Spleen (tissue), 11 donors: ENCODE measurements around the gene ZGRF1. TPM values are rescaled to one million over a fixed set of nuclear protein-coding genes. Genes with fewer than 3 reads are reported as not detected.

Source experiments
- DNase-seq: peaks from one replicate; pipeline ENCODE4 v3.0.0-alpha.2; 2020
- H3K27ac ChIP-seq, 8 donors: fragments of 200-600 bp; sonication (generic) in 7 of 8; 1 replicate in 4 of 8; 2 replicates in 4 of 8; pipeline versions ENCODE4 v1.5.0 to v1.8.0; 2016 to 2021; ENCODE audit warnings: inconsistent platforms in 4 of 8, mild to moderate bottlenecking in 4 of 8, moderate library complexity in 1 of 8
- H3K27me3 ChIP-seq, 7 donors: fragments of 200-600 bp; sonication (generic) in 6 of 7; replicated peaks in 1 of 7; 1 replicate in 4 of 7; 2 replicates in 3 of 7; pipeline versions ENCODE4 v1.5.0 to v1.8.0; 2016 to 2021; ENCODE audit warnings: inconsistent platforms in 3 of 7, mild to moderate bottlenecking in 1 of 7
- H3K36me3 ChIP-seq, 6 donors: fragments of 200-600 bp; sonication (generic) in 5 of 6; 1 replicate in 4 of 6; 2 replicates in 2 of 6; pipeline versions ENCODE4 v1.5.0 to v1.8.0; 2016 to 2021; ENCODE audit warnings: inconsistent platforms in 2 of 6
- H3K4me1 ChIP-seq, 6 donors: fragments of 200-600 bp; sonication (generic) in 5 of 6; 1 replicate in 3 of 6; 2 replicates in 3 of 6; pipeline versions ENCODE4 v1.5.0 to v1.8.0; 2016 to 2021; ENCODE audit warnings: inconsistent platforms in 3 of 6
- H3K4me3 ChIP-seq, 8 donors: fragments of 200-600 bp; sonication (generic) in 7 of 8; 1 replicate in 4 of 8; 2 replicates in 4 of 8; pipeline versions ENCODE4 v1.5.0 to v1.8.0; 2016 to 2021; ENCODE audit warnings: inconsistent platforms in 4 of 8, mild to moderate bottlenecking in 4 of 8, moderate library complexity in 2 of 8
- H3K9me3 ChIP-seq, 8 donors: fragments of 200-600 bp; sonication (generic) in 7 of 8; 1 replicate in 4 of 8; 2 replicates in 4 of 8; pipeline versions ENCODE4 v1.5.0 to v1.8.0; 2016 to 2021; ENCODE audit warnings: inconsistent platforms in 4 of 8
- POLR2A ChIP-seq, 3 donors: fragments of 450-650 bp; IDR thresholded peaks; one replicate each; pipeline ENCODE4 v1.5.1; 2017; ENCODE audit warnings: antibody characterized with exemption in 3 of 3, mild to moderate bottlenecking in 1 of 3
- POLR2AphosphoS5 ChIP-seq, 3 donors: sonication (generic); formaldehyde crosslinking; IDR thresholded peaks; one replicate each; pipeline ENCODE4 v1.5.1; 2017; ENCODE audit warnings: antibody characterized with exemption in 3 of 3
- WGBS, 5 donors: extraction: QIAGEN DNeasy Blood & Tissue Kit in 3 of 5; methylation state at CpG; one replicate each; pipeline versions ENCODE4 v1.1.5 to v1.1.7; 2013 to 2018; 5-methylcytosine and 5-hydroxymethylcytosine counted together
- intact Hi-C: fragments of 100-400 bp; cut with DNase I; formaldehyde crosslinking; loops from one replicate; pipeline ENCODE4 v1.15.0; 2023; ENCODE audit warnings: low total_unique reads
- polyA plus RNA-seq, 3 donors: library from polyadenylated mRNA; stranded (reverse); fragments of 200-250 nt; gene quantifications; one replicate each; pipeline ENCODE4 v1.2.1, GENCODE V29; 2013
- total RNA-seq, 7 donors: library from RNA; depleted of rRNA in 3 of 7; stranded (reverse); fragments of >200 nt in 3 of 7; fragmentation: NEBNext Ultra II Directional in 4 of 7; extraction: Animal tissue kit (Norgen Biotek cat#: 25700) in 4 of 7; gene quantifications; one replicate each; pipeline versions ENCODE4 v1.1.0 to v1.2.1, GENCODE V29; 2016 to 2021
- TF ChIP-seq, protein P1 (sequence below), 11 experiments: fragments of 200-600 bp in 7 of 11; fragments of 450-650 bp in 4 of 11; sonication (generic) in 4 of 11; IDR thresholded peaks in 8 of 11; conservative IDR thresholded peaks in 3 of 11; 1 replicate in 7 of 11; 2 replicates in 4 of 11; pipeline versions ENCODE4 v1.4.0 to v1.8.0; 2016 to 2021; ENCODE audit warnings: antibody characterized with exemption in 11 of 11, inconsistent platforms in 4 of 11, mild to moderate bottlenecking in 1 of 11
- donor health status: healthy with polysubstance abuse.
- donor health status: DM: no; HTN: no; CAD: no; lungs with moderate emphysema.
- donor health status: DM: no; HTN: no; CAD: no.
- donor health status: Bipolar disorder and iron deficiency.
- donor health status: healthy.
- donor health status: DM: no; HTN: no; CAD: no.
- donor health status: DM: yes; HTN: yes; CAD: no.

Gene ZGRF1
- total and polyA plus RNA-seq, 10 donors = 4.4 to 20.8 (median 10.7) TPM

DNA sequence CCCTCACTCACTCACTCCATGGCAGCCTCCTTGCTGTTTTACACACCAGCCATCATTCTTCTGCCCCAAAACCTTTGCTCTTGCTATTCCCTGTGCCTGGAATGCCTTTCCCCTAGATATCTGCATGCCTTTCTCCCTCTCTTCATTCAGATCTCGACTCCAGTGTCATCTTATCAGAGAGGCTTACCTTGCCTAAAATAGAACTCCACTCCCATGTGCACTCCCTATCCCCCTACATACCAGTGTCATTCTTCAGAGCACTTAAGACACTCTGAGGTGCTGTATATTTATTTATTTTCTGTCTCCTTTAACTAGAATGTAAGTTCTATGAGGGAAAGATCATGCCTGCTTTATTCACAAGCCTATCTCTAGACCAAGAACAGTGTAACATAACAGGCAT lies 45.1 kb downstream of the ZGRF1 start:
- Histone ChIP-seq H3K4me3 (no peak overlapping the region), H3K27ac (no peak overlapping the region), H3K36me3 (peaks cover 0 to 24% (median 0%) of the 10 kb centered on the region in 6 donors), H3K9me3 (peaks cover 0 to 10% (median 0%) of the 10 kb centered on the region in 8 donors), H3K27me3 (no peaks in the 10 kb centered on the region), H3K4me1 (no peaks in the 10 kb centered on the region)
- intact Hi-C loops = no loop called here
- DNase-seq = no peak
- TF ChIP-seq POLR2A (IDR thresholded peaks at IDR 0.05) (no peak), POLR2AphosphoS5 (IDR thresholded peaks at IDR 0.05) (no peak)
- TF ChIP-seq, protein P1, sequence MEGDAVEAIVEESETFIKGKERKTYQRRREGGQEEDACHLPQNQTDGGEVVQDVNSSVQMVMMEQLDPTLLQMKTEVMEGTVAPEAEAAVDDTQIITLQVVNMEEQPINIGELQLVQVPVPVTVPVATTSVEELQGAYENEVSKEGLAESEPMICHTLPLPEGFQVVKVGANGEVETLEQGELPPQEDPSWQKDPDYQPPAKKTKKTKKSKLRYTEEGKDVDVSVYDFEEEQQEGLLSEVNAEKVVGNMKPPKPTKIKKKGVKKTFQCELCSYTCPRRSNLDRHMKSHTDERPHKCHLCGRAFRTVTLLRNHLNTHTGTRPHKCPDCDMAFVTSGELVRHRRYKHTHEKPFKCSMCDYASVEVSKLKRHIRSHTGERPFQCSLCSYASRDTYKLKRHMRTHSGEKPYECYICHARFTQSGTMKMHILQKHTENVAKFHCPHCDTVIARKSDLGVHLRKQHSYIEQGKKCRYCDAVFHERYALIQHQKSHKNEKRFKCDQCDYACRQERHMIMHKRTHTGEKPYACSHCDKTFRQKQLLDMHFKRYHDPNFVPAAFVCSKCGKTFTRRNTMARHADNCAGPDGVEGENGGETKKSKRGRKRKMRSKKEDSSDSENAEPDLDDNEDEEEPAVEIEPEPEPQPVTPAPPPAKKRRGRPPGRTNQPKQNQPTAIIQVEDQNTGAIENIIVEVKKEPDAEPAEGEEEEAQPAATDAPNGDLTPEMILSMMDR (IDR thresholded peaks at IDR 0.05 in 8 of 11, conservative IDR thresholded peaks at IDR 0.05 in 3 of 11) = no peak
- 70 to 83% (median 80%) methylated on average over 1 of the region's 1 CpG for whole genome bisulfite sequencing, 5 donors

DNA sequence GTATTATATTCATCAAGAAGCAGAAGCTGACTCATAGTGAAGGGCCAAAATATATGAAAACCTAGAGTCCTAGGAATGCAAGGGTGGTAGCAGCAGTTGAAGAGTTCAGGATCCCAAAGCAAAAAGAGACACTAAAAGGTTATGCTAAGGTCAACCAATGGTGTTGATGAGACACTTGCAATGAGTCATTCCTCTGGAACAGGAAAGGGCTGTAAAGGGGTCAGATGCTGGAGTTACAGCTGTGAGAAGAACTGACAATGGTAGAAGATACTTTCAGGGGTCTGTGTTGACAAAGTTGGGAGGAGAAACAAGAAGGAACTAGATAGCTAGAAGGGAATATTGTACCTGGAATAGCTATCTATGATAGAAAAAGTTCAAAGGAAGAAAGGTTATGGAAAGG lies 47.5 kb downstream of the ZGRF1 start:
- H3K4me3 ChIP-seq = no peak overlapping the region
- intact Hi-C loops = no loop called here

DNA sequence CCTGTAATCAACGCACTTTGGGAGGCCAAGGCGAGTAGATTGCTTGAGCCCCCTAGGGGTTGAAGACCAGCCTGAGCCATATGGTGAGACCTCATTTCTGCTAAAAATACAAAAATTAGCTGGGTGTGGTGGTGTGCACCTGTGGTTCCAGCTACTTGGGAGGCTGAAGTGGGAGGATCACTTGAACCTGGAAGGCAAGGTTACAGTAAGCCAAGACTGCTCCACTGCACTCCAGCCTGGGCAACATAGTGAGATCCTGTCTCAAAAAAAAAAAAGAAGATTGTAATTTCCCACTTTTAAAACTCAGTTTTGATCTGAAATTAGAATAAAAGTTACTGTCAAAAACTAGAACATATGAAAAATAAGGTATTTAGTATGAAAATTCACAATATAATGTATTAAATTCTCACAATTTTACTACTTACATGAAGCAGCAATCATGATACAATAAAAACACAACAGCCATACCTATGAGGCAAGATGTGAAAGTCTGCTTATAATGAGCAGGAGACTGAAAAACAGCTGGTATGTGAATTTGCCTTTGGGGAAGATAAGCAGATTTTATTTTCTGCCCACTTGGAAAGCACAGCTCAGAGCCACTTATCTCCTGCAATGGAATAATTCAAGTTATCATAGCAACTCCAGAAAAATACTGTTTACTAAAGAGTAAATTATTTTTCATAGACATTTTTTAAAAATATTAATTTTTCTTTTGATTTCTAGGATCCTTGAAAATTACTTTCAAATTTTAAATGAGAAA lies 50.6 kb downstream of the ZGRF1 start:
- H3K9me3 ChIP-seq = no peaks in the 10 kb centered on the region
- TF ChIP-seq, protein P1 (IDR thresholded peaks at IDR 0.05 in 8 of 11, conservative IDR thresholded peaks at IDR 0.05 in 3 of 11) = no peak
- TF ChIP-seq POLR2A (IDR thresholded peaks at IDR 0.05) (no peak), POLR2AphosphoS5 (IDR thresholded peaks at IDR 0.05) (no peak)
- H3K27ac ChIP-seq = no peak overlapping the region
- 94 to 100% (median 96%) methylated on average over 2 of the region's 2 CpGs for WGBS, 5 donors
- H3K4me3 ChIP-seq = no peak overlapping the region
- no peak for DNase-seq
- H3K27me3 ChIP-seq = no peaks in the 10 kb centered on the region
- H3K36me3 ChIP-seq = peaks cover 0 to 57% (median 14%) of the 10 kb centered on the region in 6 donors
- intact Hi-C loops = no loop called here
- no peaks in the 10 kb centered on the region for H3K4me1 ChIP-seq

More for the DNA sequence above, 47.5 kb downstream of the ZGRF1 start:
- H3K4me1 ChIP-seq = no peaks in the 10 kb centered on the region
- H3K27me3 ChIP-seq = no peaks in the 10 kb centered on the region
- H3K36me3 ChIP-seq = peaks cover 0 to 34% (median 0%) of the 10 kb centered on the region in 6 donors
- no peak overlapping the region for H3K27ac ChIP-seq
- TF ChIP-seq POLR2AphosphoS5 (IDR thresholded peaks at IDR 0.05) (no peak), POLR2A (IDR thresholded peaks at IDR 0.05) (no peak)
- TF ChIP-seq, protein P1 (IDR thresholded peaks at IDR 0.05 in 8 of 11, conservative IDR thresholded peaks at IDR 0.05 in 3 of 11) = no peak
- H3K9me3 ChIP-seq = peaks cover 0 to 10% (median 0%) of the 10 kb centered on the region in 8 donors
- DNase-seq = no peak

DNA sequence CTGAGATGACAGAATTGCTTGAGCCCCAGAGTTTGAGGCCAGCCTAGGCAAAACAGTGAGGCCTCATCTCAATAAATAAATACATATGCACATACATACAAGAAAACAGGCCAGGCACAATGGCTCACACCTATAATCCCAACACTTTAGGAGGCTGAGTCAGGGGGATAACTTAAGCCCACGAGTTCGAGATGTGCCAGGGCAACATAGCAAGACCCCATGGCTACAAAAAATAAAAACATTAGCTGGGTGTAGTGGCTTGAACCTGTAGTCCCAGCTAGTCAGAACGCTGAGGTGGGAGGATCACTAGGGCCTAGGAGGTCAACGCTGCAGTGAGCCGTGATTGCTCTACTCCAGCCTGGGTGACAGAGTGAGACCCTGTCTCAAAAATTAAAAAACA lies 69.2 kb downstream of the ZGRF1 start:
- intact Hi-C loops = no loop called here
- Histone ChIP-seq H3K9me3 (no peaks in the 10 kb centered on the region), H3K27me3 (no peaks in the 10 kb centered on the region), H3K4me3 (no peak overlapping the region), H3K36me3 (peaks cover 0 to 4% (median 0%) of the 10 kb centered on the region in 6 donors), H3K27ac (no peak overlapping the region), H3K4me1 (no peaks in the 10 kb centered on the region)
- WGBS, 5 donors = 96 to 100% (median 99%) methylated on average over 5 of the region's 5 CpGs
- DNase-seq = no peak
- TF ChIP-seq, protein P1 (IDR thresholded peaks at IDR 0.05 in 8 of 11, conservative IDR thresholded peaks at IDR 0.05 in 3 of 11) = no peak
- TF ChIP-seq POLR2AphosphoS5 (IDR thresholded peaks at IDR 0.05) (no peak), POLR2A (IDR thresholded peaks at IDR 0.05) (no peak)
